ENCODE data around the gene CACHD1. TPM values are rescaled to one million over a fixed set of nuclear protein-coding genes. Genes with fewer than 3 reads are reported as not detected.

Gene CACHD1
- total and polyA plus RNA-seq, 5 donors = 1.6 to 6.4 (median 2.9) TPM

DNA sequence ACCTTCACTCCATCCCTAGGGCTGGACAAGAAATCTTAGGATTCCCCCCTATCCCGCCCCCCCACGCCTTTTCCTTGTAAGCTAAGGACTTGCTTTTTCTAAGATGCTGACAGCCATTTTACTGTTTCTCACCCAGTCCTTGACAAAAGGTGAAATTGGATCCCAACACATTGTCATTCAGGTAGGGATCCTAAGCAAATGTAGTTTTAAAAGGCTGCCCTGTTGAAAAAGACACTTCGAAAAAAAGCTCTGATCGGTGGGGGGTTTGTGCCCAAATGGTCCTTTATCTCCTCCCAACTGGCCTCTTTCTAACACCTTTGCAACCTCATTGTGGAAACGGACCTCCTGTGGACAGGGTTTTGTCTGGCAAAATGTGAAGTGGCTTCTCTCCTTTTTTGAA, 2.9 kb downstream of the CACHD1 start:
- Histone ChIP-seq H3K27ac (ENCODE audit: low read length) (no peak overlapping the region), H3K4me3 (ENCODE audit: low read length) (no peak overlapping the region)

GRCh38 chr1:64473367-64473766, 3.4 kb downstream of the CACHD1 start:
- Histone ChIP-seq H3K27ac (ENCODE audit: low read length) (no peak overlapping the region), H3K4me1 (ENCODE audit: control insufficient read depth, insufficient read depth, low read length) (peaks cover 6% of the 10 kb centered on the region)
- intact Hi-C loops (cut with DNase I) = loop anchor here (5.0 to 10.0 kb wide), 4 partner anchors 71 to 201 kb away; no protein-coding TSS in a partner anchor

More for the DNA sequence above, 2.9 kb downstream of the CACHD1 start:
- ATAC-seq (no peak), DNase-seq (no peak)
- intact Hi-C loops (cut with DNase I) = loop anchor here (5.0 to 10.0 kb wide), 4 partner anchors 72 to 202 kb away; no protein-coding TSS in a partner anchor
- H3K9me3 ChIP-seq (ENCODE audit: control insufficient read depth, low read length) = no peaks in the 10 kb centered on the region
- no peaks in the 10 kb centered on the region for H3K27me3 ChIP-seq (ENCODE audit: control insufficient read depth, insufficient read depth)
- peaks cover 6% of the 10 kb centered on the region for H3K4me1 ChIP-seq (ENCODE audit: control insufficient read depth, insufficient read depth, low read length)
- 98% methylated on average over 5 of the region's 5 CpGs for WGBS

GRCh38 chr1:64474133-64474532, 4.2 kb downstream of the CACHD1 start:
- Histone ChIP-seq H3K27ac (ENCODE audit: low read length) (no peak overlapping the region), H3K4me1 (ENCODE audit: control insufficient read depth, insufficient read depth, low read length) (peaks cover 9% of the 10 kb centered on the region), H3K9me3 (ENCODE audit: control insufficient read depth, low read length) (no peaks in the 10 kb centered on the region), H3K27me3 (ENCODE audit: control insufficient read depth, insufficient read depth) (no peaks in the 10 kb centered on the region), H3K4me3 (ENCODE audit: low read length) (no peak overlapping the region)
- ATAC-seq = no peak
- intact Hi-C loops (cut with DNase I) = loop anchor here (5.0 to 10.0 kb wide), 4 partner anchors 71 to 201 kb away; no protein-coding TSS in a partner anchor
- no peak for DNase-seq
- WGBS = 98% methylated on average over 2 of the region's 2 CpGs

More at GRCh38 chr1:64473367-64473766, 3.4 kb downstream of the CACHD1 start:
- WGBS = 100% methylated on average over 1 of the region's 1 CpG
- ATAC-seq (no peak), DNase-seq (no peak)
- Histone ChIP-seq H3K27me3 (ENCODE audit: control insufficient read depth, insufficient read depth) (no peaks in the 10 kb centered on the region), H3K9me3 (ENCODE audit: control insufficient read depth, low read length) (no peaks in the 10 kb centered on the region), H3K4me3 (ENCODE audit: low read length) (no peak overlapping the region)

- H3K27ac ChIP-seq (ENCODE audit: low read length) = no peak overlapping the region
- intact Hi-C loops (cut with DNase I) = loop anchor here (5.0 to 10.0 kb wide), 4 partner anchors 70 to 200 kb away; no protein-coding TSS in a partner anchor
- peaks cover 9% of the 10 kb centered on the region for H3K4me1 ChIP-seq (ENCODE audit: control insufficient read depth, insufficient read depth, low read length)
- 86% methylated on average over 2 of the region's 2 CpGs for WGBS
- DNase-seq (peak; percentile 40 to 77 (median 64)), ATAC-seq (no peak)
- H3K4me3 ChIP-seq (ENCODE audit: low read length) = no peak overlapping the region
- no peaks in the 10 kb centered on the region for H3K27me3 ChIP-seq (ENCODE audit: control insufficient read depth, insufficient read depth)
- H3K9me3 ChIP-seq (ENCODE audit: control insufficient read depth, low read length) = no peaks in the 10 kb centered on the region
Observed at GRCh38 chr1:64474665-64475439, 4.9 kb downstream of the CACHD1 start.

DNA sequence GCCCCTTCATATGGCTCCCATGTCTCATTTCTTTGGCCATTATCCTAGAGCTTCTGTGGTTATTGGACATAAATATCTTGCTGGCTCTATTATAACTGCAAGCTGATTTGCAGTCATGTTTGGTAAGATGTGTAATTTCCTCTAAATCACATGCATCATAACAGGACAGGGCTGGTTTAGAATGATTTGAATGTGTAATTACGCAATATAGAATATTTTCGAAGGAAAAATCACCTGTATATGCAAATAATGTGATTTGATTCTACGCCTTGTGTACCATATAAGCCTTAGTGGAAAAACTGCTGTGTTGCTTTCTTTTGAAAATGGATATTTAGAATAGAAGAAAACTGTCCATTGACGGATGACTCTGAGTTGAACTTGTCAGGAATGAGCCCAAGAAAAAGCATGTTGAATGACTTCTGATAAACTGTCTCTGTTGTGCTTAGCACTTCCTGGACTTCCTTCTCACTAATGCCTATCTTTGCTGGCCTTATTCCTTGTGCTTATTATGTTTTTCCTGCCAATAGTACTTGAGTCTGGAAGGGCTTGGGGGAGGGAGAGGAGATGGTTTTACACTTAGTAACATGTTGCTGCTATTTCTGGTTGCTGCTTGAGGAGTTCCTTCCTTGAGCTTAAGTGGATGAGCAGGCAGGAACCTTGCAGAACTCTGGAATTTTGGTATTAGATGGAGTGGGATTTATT, 6.5 kb downstream of the CACHD1 start:
- no peak for DNase-seq
- H3K4me3 ChIP-seq (ENCODE audit: low read length) = no peak overlapping the region
- no peak overlapping the region for H3K27ac ChIP-seq (ENCODE audit: low read length)
- no peaks in the 10 kb centered on the region for H3K9me3 ChIP-seq (ENCODE audit: control insufficient read depth, low read length)
- peaks cover 11% of the 10 kb centered on the region for H3K4me1 ChIP-seq (ENCODE audit: control insufficient read depth, insufficient read depth, low read length)
- intact Hi-C loops (cut with DNase I) = loop anchor here in 3 of 4 donors (10.0 kb wide), 3 partner anchors 68 to 198 kb away; no protein-coding TSS in a partner anchor
- 31% methylated on average over 4 of the region's 4 CpGs for WGBS
- H3K27me3 ChIP-seq (ENCODE audit: control insufficient read depth, insufficient read depth) = no peaks in the 10 kb centered on the region
- peak; percentile 92 for ATAC-seq

DNA sequence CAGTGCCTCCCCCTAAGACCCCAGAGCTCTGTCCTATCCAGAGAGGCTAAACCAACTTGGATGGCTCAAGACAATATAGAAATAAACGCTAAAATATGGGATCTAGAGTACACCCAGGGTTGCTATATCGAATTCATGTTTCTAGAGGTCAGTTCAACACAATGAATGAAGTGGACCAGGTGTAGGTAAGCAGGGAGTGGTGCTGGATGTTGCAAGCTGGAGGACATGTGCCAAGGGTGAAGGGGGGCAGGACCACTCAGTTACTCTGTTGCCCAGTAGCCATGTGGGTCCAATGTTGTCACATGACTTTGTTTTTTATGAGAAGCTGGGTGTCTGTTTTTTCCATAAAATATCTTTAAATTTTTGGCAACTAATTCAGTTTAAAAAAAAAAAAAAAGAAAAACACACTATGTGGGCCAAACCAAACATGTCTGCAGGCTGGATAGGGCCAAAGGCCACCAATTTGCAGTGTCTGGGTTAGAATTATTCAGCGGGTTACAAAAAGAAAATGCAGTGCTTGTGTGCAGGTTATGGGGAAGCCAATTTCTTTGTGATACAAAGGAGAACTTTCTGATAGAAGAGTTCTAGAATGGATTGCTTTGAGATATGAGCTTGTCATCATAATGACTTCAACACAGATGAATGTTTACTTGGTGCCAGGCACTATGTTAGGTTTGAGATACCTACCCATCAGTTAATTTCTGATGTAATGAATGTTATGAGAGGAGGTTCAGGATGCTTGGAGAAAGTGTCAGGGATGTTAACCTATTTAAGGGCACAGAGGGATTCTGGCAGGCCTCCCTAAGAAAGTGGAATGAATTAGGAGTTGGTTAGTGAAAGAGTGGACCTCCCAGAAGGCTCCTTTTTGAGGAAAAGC, 8.9 kb downstream of the CACHD1 start:
- Histone ChIP-seq H3K4me3 (ENCODE audit: low read length) (no peak overlapping the region), H3K9me3 (ENCODE audit: control insufficient read depth, low read length) (no peaks in the 10 kb centered on the region), H3K27ac (ENCODE audit: low read length) (no peak overlapping the region), H3K27me3 (ENCODE audit: control insufficient read depth, insufficient read depth) (no peaks in the 10 kb centered on the region), H3K4me1 (ENCODE audit: control insufficient read depth, insufficient read depth, low read length) (peaks cover 13% of the 10 kb centered on the region)
- DNase-seq (no peak), ATAC-seq (no peak)
- intact Hi-C loops (cut with DNase I) = loop anchor here in 3 of 4 donors (10.0 kb wide), 3 partner anchors 66 to 196 kb away; no protein-coding TSS in a partner anchor
- WGBS = 68% methylated on average over 3 of the region's 3 CpGs

GRCh38 chr1:64479874-64480273, 9.9 kb downstream of the CACHD1 start:
- Histone ChIP-seq H3K27ac (ENCODE audit: low read length) (no peak overlapping the region), H3K4me3 (ENCODE audit: low read length) (no peak overlapping the region), H3K4me1 (ENCODE audit: control insufficient read depth, insufficient read depth, low read length) (peaks cover 10% of the 10 kb centered on the region), H3K9me3 (ENCODE audit: control insufficient read depth, low read length) (no peaks in the 10 kb centered on the region), H3K27me3 (ENCODE audit: control insufficient read depth, insufficient read depth) (no peaks in the 10 kb centered on the region)
- ATAC-seq (no peak), DNase-seq (peak; percentile 22 to 69 (median 45))
- intact Hi-C loops (cut with DNase I) = loop anchor here in 3 of 4 donors (2.0 to 10.0 kb wide), 4 partner anchors 59 to 195 kb away; no protein-coding TSS in a partner anchor
- WGBS = 95% methylated on average over 1 of the region's 1 CpG

DNA sequence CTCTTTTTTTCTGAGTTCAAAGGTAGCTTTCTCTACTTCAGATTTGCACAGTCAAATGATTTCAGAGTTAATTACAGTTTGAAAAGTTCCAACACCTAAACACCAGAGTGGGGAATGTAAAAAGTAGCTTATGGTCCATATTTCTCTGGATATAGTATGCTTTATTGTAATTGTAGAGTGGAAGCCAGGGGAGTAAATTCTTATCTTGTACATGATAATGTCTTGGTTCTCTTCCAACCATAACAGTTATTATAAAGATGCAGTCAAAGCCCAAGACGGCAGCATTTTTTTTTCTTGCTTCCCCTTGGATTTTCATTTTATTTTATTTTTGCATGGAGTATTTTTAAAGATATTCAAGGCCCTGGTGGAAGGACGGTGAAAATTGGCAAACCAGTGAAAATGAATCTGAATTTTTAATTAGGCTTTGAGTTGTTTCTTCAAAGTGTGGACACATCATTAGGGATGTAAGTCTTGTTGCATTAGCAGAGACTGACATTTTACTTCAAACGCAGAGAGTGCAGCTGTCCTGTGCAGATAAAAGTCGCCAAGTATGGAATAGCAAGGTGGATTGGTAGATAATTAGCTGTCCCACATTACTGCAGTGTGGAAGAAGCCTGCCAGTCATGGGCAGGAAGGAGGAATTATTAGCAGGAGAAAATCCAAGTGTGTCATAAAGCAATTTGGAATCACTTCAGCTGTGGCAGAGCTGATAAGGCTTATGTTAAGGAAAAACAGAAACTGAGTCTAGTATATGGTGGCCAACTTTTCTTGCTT, 11.3 kb downstream of the CACHD1 start:
- peaks cover 7% of the 10 kb centered on the region for H3K4me1 ChIP-seq (ENCODE audit: control insufficient read depth, insufficient read depth, low read length)
- DNase-seq (no peak), ATAC-seq (no peak)
- H3K27ac ChIP-seq (ENCODE audit: low read length) = no peak overlapping the region
- H3K4me3 ChIP-seq (ENCODE audit: low read length) = no peak overlapping the region
- WGBS = 38% methylated on average over 4 of the region's 4 CpGs
- intact Hi-C loops (cut with DNase I) = loop anchor here in 1 of 4 donors (2.0 kb wide), 1 partner anchor 58 kb away; no protein-coding TSS in a partner anchor
- no peaks in the 10 kb centered on the region for H3K9me3 ChIP-seq (ENCODE audit: control insufficient read depth, low read length)
- no peaks in the 10 kb centered on the region for H3K27me3 ChIP-seq (ENCODE audit: control insufficient read depth, insufficient read depth)

- WGBS = 86% methylated on average over 3 of the region's 3 CpGs
- ATAC-seq (no peak), DNase-seq (no peak)
- H3K4me3 ChIP-seq (ENCODE audit: low read length) = no peak overlapping the region
- no peak overlapping the region for H3K27ac ChIP-seq (ENCODE audit: low read length)
- intact Hi-C loops (cut with DNase I) = no loop called here
- no peaks in the 10 kb centered on the region for H3K27me3 ChIP-seq (ENCODE audit: control insufficient read depth, insufficient read depth)
- H3K4me1 ChIP-seq (ENCODE audit: control insufficient read depth, insufficient read depth, low read length) = peaks cover 7% of the 10 kb centered on the region
- no peaks in the 10 kb centered on the region for H3K9me3 ChIP-seq (ENCODE audit: control insufficient read depth, low read length)
Observed at GRCh38 chr1:64482128-64482527, 12.2 kb downstream of the CACHD1 start.

DNA sequence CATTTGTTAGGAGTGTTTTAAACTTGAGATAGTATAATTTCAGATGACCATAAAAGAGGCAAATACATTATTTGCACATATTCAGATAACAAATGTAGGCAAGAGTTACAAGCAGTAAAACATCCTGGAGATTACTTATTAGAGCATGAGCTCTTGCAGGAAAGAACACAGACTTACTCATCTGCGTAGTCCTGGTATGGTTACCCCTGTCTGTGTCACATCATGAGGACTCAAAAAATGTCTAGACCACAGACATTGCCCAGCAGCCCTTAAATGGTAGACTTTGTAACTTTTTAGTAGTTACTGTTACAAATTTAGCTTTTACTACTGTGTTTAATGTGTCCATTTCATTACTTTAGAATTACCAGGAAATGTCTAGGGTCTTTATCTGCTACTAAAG, 12.8 kb downstream of the CACHD1 start:
- no peaks in the 10 kb centered on the region for H3K9me3 ChIP-seq (ENCODE audit: control insufficient read depth, low read length)
- no peak overlapping the region for H3K4me3 ChIP-seq (ENCODE audit: low read length)
- ATAC-seq = no peak
- peaks cover 7% of the 10 kb centered on the region for H3K4me1 ChIP-seq (ENCODE audit: control insufficient read depth, insufficient read depth, low read length)
- intact Hi-C loops (cut with DNase I) = no loop called here
- 99% methylated on average over 1 of the region's 1 CpG for WGBS
- H3K27ac ChIP-seq (ENCODE audit: low read length) = no peak overlapping the region
- H3K27me3 ChIP-seq (ENCODE audit: control insufficient read depth, insufficient read depth) = no peaks in the 10 kb centered on the region
- DNase-seq = no peak
